ENCODE measurements around the gene AVPR1B.

Gene AVPR1B, protein sequence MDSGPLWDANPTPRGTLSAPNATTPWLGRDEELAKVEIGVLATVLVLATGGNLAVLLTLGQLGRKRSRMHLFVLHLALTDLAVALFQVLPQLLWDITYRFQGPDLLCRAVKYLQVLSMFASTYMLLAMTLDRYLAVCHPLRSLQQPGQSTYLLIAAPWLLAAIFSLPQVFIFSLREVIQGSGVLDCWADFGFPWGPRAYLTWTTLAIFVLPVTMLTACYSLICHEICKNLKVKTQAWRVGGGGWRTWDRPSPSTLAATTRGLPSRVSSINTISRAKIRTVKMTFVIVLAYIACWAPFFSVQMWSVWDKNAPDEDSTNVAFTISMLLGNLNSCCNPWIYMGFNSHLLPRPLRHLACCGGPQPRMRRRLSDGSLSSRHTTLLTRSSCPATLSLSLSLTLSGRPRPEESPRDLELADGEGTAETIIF

DNA sequence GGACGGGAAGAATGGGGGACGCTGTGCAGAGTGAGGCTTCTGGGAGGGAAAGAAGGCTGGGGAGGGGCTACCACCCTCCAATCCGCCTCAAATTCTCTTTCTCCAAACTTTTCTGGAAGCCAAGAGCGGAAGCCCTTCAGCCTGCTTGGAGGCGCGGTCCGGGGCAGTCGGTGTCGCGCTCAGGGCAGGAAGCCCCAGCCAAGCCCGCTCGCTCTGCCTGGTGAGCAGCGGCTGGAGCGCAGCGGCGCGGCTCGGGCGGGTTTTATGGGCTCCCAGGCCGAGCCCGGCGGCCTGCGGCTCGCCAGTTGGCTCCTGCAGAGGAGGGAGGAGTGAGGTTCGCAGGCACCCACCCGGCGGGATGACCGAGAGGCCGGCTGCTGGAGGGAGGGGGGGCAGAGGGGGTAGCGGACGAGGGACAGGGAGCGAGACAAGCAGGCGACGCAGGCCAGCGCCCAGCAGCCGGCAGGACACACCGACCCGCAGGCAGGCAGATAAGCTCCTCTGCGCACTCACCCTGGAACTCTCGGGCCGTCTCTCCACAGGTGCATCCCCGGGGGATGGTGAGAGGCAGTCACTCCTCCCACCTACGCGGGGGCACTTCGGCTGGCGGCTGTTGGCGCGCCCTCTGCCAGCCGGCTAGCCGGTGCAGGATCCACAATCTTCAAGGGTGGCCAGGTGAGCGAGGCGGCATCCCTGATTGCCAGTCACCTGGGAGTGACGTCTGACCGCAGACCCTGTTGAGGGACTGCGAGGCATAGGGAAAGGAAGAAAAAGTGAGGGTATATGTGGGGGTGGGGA is at the start of gene AVPR1B:
Gene AVPR1B (minus strand): TSS at position 238 of the 798 bp plus-strand sequence. CDS start 498 bp downstream, outside the sequence.
- DNase-seq: no peak

DNA sequence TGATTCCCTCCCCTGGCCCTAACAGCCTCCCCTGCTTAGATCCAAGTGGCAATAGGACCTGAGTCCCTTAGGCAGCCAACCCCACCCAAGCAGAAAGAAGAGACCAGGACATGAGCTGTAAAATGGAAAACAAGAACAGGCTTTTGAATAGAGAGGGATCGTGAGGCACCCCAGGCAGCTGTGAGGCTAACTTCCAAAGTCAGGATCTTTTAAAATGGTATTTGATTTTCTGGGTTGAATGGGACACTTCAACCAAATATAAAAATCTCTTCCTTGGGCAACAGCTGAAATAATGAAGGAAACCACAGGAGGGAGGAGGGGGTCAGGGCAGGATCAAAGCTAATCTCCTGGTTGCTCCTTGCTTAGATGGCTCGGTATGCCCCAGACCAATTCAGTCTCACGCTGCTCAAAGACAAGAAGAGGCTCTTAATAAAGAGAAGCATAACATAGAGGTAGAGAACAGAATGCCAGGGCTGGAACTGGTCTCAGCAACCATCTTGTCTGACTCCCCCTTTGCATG is 28.6 kb upstream of the AVPR1B start:
- no peak for DNase-seq

DNA sequence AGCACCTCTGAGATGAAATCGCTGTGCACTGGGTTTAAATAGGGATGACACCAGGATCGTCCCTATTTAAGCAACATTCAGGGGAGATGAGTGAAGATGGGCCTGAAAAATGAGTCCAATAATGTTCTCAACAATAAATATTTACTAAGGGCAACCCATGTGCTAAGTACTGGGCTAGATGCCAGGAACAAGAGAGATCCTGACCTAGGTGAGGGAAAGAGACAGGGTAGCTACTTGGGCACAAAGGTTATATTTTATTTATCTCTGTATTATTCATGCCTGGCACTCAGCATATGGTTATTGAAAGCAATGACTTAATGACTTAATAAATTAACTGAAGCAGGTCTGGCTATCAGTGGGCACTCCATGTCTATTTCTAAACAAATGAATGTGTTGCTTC is 27.4 kb upstream of the AVPR1B start:
- DNase-seq: peak; percentile 62

DNA sequence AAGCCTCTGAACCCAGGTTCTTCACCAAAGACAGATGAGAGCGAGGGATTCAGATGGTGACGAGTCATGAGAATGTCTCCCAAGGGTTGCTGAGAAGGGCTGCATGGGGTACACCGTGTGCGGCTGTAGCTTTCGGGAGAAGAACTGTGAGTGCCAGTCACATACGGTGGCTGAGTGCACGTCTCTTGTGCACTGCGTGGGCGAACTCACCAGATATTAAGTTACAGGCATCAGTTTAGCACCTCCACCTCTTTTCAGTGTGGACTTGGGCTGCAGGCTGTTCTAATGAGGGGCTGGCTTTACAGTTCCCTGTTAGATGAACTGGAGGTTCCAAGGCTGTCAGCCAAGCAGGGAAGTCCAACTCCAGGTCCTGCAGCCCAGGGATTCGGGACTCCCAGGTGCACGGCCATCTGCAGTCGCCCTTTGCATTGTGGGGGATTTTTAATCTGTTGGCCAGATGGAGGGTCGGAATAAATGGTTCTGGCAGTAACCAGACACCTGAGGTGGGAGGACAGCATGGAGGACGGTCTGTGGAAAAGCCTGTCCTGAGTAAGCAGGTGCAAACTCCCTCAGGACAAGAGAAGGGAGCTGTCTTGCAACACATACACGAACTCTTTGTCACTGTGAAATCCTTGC is 26.5 kb upstream of the AVPR1B start:
- no peak for DNase-seq

DNA sequence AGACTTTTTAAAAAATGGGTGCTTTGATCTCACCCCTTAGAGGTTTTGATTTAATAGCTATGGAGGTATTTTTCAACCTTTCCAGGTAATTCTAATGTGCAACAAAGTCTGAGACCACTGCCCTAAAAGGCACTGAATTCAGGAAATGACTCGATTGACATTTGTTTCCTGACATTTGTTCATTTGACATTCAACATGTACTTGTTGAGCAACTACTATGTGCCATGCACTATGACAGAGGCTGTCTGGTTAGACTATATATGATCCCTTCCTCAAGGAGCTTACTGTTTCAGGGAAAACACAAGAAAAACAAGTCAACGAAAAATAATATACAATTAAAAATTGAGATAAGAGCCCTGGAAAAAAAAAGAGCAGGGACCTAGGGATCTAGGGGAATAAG is 25.6 kb upstream of the AVPR1B start:
- DNase-seq: no peak

DNA sequence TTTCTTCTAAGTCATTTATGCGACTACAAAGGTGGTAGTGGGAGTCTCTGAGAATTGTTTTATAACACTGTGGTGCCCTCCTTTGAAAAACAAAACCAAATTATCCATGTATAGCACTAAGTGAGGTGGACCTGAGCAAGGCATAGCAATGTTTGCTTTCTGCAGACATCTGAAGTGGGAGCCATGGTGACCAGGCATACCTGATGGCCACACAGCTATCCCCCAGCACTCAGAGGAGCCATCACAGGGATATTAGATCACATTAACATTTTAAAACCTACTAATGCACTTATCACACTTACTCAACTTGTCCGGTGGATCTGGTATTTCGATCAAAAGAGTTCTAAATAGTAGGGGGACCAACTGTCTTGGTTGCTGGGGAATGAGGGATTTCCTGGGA is 24.8 kb upstream of the AVPR1B start:
- no peak for DNase-seq

DNA sequence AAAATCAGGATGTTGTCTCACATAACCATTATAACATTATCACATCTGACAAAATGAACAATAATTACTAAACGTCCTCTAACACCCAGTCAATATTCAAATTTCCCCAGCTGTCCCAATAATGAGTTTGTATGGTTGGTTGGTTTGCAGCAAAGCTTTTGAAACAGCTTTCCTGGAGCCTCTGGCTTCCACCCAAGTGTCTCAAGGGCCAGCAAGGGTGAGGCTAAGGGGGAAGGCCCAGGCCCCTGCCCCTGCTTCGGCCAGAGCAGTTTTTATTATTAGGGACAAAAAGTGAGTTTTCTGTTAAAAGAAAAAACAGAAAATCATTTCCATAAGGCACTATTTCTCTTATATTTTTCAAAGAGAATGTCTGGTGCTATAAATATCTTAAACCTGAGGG is 19.1 kb upstream of the AVPR1B start:
- DNase-seq: no peak

DNA sequence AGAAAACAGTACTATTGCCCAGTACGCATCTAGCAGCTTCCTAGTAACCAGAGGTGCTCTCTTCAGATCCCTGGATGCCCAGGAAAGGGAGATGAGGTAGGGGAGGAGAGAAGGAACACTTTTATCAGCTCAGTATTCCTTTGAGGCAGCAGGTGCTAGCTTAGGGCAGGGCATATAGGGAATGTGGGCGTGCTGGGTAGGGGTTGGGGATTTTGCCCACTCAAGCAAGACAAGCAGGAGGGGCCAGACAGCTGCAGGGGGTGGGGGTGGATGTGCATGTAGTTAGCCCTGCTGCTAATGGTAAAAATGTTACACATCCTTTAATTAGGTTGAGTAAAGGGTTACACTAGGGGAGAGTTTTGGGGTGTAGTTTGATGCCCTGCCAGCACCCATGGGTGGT is 18.1 kb upstream of the AVPR1B start:
- DNase-seq: no peak

DNA sequence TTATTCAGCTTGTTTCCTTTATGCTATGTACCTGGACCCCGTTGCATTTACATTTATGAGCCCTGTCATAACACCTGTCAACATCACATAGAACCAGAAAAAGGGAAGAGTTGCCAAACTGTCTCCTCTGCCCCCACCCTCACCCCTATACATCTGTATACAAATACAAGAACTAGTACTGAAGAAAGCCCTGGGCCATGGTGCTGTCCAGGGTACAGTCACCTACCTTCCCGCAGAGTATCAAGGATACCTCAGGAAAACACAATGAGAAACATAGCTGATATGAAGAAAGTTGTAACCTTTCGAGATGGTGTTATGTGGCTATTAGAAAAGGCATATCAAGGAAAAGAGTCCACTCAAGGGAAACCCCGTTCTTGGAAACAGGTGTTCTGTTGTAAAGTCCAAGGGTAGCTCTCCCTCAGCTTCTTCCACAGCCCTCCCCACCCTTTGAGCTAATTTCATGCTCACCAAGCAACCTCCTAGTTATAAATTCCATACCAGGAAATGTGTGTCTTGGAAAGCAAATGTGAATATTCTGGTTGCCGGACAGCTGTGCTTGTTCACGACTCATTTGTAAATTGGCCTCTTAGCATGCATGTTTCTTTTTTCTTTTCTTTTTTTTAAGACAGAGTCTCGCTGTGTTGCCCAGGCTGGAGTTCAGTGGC is 16.7 kb upstream of the AVPR1B start:
- no peak for DNase-seq

DNA sequence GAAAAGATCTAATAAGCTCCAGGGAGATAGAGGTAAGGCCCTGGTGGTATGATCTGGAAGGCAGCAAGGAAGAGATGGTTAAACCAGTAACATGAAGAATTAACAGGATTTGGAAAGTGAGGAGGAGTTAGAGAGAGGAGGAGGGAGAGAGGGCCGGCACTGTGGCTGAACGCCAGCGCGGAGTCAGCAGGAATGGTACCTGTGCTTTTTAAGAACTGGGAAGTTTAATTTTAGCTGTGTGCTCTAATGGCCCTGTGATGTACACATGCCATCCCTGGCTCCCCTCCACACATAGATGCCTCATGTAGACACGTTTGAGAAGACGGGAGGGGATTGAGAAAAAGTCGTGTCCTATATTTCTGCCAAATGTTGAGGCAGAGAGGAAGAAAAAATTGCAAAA is 13.8 kb upstream of the AVPR1B start:
- no peak for DNase-seq

DNA sequence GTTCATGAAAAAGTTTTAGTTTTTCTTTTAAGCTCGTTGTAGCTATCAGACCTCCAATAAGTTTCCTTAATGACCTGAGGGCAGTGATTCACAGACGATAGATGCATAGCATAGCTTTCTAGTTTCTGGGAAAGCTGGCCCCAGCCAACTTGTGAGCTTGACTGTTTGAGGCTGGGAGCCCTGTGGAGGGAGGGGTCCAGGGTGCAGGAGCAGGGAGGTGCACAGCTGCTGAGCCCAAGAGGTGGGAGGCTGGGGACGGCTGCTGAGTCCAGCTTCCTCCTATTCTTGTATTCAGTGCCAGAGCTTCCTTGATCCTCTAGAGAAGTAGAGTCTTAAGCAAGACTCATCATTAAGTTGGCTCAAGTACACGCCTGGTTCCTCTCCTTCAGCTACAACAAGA is 11.0 kb upstream of the AVPR1B start:
- no peak for DNase-seq

DNA sequence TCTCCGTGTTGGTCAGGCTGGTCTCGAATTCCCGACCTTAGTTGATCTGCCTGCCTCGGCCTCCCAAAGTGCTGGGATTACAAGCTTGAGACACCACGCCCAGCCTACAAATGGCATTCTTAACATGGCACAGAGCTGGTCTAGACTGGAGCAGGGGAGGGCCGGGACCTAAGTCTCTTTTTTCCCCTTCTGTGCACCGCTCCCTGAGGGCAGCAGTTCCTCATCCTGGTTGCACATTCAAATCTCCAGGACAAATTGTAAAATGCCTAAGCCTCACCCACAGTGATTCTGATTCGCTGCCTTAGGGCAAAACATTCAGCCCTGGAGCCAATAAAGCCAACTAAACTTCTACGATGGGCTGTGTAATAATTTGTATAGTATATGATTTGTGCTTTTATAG is 10.1 kb upstream of the AVPR1B start:
- no peak for DNase-seq

DNA sequence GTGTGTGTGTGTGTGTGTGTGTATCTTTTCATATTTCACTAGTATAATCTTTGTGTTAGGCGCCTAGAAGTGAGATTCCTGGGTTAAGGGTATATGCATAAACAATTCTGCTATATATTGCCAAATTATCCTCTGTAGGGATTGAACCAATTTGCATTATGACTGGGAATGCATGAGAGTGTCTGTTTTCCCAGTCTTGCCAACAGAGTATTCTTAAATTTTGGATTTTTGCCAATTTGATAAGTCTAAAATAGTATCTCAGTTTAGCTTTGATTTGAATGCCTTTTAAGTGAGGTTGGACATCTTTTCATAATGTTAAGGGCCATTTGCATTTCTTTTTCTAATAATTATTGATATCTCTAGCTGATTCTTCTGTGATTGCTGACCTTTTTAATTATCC is 8.2 kb upstream of the AVPR1B start:
- no peak for DNase-seq

DNA sequence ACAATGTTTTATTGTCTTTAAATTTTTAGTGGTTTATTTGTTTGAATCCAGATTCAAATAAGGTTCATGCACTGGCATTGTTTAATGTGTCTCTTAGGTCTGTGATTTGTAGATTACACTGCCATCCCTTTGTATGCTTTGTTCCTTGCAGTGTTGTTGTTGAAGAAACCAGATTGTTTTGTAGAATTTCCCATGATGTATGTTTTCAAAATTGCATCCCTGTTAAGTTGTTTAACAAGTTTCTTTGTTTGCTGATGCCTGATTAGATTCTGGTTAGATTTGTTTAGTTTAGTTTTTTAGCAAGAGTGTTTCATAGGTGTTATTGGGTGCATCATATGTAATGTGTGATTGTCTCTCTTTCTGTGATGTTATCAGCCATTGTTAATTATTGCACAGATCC is 5.5 kb upstream of the AVPR1B start:
- no peak for DNase-seq

DNA sequence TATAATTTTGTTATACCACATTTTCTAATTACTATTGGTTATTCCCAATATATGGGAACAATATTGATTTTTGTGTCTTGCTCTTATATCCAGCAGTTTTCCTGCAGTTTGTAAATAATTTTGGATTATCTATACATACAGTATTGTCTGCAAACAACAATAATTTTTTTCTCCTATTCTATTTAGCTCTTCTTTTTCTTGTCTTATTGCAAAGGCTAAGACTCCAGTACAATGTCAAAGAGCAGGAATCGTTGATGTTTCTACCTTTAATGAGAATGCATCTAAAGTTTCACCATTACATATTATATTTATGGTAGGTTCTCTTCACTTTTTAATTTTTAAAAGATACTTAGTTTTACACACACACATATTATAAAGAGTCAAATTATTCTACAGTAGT is 4.1 kb upstream of the AVPR1B start:
- DNase-seq: no peak

DNA sequence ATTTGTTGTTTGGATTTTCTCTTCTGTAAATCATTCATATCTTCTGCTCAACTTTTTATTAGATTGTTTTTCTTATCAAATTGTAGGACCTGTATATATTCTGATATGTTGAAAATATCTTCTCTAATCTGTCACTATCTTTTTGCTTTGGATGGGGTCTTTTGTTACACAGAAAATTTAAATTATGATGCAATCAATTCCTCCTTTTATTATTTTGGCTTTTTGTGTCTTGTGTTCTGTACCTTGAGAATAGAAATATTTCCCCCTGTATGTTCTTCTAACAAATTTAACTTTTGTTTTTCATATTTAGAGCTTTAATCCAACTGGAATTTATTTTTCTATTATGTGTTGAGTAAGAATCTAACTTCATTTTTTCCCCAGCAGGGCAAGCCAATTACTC is 3.2 kb upstream of the AVPR1B start:
- no peak for DNase-seq

DNA sequence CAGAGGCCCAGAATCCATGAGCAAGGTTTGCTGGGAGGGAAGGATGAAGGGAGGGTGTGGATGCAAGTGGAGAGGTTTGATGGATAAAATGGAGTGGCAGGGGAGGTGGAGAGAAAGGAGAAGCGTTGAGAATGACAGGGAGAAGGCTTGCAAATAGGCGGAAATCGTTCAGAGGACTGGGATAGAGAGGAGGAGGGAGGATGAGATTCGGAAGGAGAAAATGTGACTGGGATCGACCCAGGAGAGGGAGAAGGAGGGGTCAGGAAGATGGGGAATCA is 376 bp downstream of the AVPR1B start:
- DNase-seq: no peak

DNA sequence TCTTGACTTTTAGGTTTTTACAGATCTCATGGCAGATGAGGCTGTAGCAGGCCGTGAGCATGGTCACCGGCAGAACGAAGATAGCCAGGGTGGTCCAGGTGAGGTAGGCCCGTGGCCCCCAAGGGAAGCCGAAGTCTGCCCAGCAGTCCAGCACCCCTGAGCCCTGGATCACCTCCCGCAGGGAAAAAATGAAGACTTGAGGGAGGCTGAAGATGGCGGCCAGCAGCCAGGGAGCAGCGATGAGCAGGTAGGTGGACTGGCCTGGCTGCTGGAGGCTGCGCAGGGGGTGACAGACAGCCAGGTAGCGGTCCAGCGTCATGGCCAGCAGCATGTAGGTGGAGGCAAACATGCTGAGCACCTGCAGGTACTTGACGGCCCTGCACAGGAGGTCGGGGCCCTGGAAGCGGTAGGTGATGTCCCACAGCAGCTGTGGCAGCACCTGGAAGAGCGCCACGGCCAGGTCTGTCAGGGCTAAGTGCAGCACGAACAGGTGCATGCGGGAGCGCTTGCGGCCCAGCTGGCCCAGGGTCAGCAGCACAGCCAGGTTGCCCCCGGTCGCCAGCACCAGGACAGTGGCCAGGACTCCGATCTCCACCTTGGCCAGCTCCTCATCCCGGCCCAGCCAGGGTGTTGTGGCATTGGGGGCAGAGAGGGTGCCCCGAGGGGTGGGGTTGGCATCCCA is 856 bp downstream of the AVPR1B start:
- peak; percentile 19 for DNase-seq

DNA sequence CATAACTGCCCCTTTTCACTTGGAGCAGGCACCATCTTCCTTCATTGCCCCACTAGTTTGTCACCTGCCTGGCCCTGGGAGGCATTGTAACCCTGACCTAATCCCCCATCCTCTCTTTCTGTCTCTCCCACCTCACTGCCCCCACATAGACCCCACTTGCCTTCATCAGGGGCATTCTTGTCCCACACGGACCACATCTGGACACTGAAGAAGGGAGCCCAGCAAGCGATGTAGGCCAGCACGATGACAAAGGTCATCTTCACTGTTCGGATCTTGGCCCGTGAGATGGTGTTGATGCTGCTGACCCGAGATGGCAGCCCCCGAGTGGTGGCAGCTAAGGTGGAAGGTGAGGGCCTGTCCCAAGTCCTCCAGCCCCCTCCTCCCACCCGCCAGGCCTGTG is 1.4 kb downstream of the AVPR1B start:
- DNase-seq: no peak

DNA sequence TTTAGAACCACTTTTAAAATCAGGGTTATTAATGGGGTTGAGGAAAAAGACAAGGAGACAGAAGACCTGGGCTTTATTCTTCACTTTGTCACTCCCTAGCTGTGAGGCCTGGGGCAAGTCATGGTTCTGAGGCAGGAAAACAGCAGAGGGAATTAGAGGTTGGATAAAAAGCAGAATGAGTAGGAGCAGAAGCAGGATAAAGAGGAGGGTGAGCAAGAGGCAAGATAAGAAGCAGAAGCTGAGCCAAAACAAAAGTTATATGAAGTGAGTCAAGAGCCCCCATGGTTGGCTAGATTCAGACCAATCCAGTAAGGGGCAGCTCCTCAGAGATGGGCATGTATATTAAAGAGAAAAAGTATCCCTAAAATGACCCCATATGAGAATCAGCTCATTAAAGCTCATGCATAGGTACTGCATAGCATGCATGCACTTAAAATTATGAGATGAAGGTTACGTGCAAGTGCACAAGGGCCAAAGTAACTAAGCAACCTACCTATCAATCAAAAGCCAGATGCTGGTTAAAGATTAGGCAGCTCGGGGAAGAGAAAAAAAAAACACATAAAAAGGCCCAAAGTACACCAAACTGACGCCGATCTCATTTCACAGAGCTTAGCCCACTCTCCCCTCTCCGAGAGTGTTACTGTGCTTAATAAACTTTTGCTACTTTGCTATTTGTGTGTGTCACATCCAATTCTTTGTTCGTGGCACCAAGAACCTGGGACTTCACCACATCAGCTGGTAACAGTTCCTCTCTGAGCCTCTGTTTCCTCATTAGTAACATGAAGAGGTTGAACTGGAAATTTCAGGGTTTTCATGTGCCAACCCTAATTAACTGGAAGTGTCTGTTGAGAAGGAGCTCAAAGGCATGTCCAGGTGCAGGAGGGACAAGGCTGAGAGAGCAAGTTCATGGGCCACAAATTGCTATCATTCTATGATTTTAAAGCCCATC is 2.2 kb downstream of the AVPR1B start:
- DNase-seq: no peak

DNA sequence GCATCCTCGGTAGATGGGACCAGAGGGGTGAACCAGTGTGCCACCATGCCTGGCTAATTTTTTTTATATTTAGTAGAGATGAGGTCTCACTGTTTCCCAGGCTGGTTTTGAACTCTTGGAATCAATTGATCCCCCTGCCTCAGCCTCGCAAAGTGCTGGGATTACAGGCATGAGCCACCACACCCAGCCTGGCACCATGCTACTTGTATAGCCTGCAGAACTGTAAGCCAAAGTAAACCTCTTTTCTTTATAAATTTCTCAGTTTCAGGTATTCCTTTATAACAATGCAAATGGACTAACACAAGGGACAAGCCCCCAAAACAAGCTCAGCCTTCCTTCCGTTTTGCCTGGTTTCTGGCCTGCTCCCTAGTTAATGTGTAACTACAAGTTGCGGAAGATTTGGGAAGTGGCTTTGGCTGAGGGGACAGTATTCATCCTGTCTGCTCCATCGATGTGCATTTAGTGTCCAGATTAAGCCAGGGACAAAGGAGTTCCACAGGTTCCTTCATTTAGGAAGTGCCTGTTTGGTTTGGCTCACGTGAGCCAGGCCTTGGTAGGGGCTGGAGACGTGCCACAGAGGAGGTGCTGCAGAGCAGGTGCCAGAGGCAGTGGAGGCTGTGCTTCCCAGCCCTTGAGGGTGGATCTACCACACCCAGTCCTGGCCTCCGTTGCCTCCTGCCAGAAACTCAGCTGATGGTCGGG is 4.4 kb downstream of the AVPR1B start:
- DNase-seq: peak; percentile 87
